Renal cortical epithelial cell (primary cell): ENCODE results near the gene TNRC6A. TPM values are rescaled to one million over a fixed set of nuclear protein-coding genes. Genes with fewer than 3 reads are reported as not detected.
"Not testable (repeated sequence)": the region's sequence is repeated elsewhere in the genome, so short reads cannot be mapped to it uniquely, and the experiment has no call there.

Experiments
- DNase-seq: peaks from one replicate; pipeline ENCODE4 v3.0.0-alpha.2; 2011; ENCODE audit warnings: low read depth
- total RNA-seq: library from RNA; depleted of rRNA; stranded (reverse); fragments of >200 nt; gene quantifications from 2 replicates; pipeline ENCODE4 v1.2.3, GENCODE V29; 2014

TNRC6A gene
- total RNA-seq, 1 donor from 2014 or later = 34.1 TPM

GRCh38 chr16:24728011-24728410, 1.4 kb upstream of the TNRC6A start:
- no peak for DNase-seq

GRCh38 chr16:24728891-24729242, 584 bp upstream of the TNRC6A start:
- no peak for DNase-seq

- peak; percentile 59 for DNase-seq
Observed at GRCh38 chr16:24729951-24730815, 732 bp downstream of the TNRC6A start.

DNA sequence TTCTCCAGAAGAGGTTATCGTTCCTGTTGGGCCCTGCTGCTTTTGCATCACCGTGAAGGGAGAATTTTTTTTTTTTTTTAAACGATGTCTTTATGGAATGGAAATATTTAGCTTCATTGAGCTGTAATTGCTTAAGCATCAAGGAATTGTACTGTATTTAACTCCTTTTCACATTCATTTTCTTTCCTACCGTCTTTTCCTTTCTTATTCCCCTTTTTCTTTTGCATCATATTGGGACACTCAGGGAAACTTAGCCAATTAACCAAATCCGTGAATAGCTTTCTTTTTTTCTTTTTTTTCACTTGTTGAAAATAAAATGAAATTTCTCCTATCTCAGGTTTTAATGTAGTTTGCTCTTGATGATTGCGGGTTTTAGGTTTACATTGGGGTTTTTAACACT, 1.5 kb downstream of the TNRC6A start:
- DNase-seq = no peak

DNA sequence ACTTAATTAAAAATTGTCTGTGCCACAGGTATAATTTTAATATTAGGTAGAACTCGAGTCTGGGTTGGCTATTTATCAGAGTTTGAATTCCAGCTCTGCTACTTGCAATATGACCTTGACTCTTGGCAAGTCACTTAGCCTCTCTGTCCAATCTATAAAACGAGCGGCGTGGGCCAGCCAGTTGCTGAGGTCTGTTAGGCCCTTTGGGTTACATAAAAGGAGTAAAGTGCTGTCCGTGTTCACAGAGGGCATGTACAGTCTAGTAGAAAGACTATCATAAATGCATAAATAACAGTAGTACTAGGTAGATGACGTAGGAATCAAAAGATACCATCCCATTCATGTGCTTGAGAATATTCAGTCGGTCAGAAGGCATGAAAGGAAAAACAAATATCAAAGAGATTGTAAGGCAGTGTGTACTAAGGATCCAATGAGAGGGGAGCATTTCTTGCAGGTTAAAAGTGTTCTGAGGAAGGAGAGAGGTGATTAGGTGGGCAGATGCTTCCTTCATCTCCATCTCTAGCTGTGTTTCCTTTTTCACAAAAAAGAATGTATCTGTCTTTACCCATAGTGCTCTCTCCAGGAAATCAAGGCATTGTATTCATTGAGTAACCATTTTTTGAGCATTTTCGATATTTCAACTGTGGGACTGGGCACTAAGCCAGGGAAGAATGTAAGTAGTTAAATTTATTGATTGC, 2.4 kb downstream of the TNRC6A start:
- DNase-seq = no peak

DNA sequence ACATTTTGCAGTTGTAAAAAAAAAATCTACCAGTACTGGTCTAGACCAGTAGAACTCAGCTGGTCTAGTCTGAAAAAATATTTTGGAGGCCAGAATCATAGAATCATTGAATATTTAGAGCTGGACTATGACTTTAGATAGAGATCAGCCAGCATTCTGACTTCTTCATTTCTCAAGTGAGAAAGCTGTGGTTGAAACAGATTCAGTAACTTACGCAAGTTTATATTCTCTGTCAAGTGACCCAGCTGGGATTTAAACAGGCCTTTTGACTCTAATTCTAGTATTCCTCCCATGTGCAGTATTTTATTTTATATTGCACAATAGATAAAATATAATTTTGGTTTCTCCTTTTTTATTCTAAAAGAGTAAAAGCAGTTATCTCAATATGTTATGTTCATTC, 4.9 kb downstream of the TNRC6A start:
- no peak for DNase-seq

DNA sequence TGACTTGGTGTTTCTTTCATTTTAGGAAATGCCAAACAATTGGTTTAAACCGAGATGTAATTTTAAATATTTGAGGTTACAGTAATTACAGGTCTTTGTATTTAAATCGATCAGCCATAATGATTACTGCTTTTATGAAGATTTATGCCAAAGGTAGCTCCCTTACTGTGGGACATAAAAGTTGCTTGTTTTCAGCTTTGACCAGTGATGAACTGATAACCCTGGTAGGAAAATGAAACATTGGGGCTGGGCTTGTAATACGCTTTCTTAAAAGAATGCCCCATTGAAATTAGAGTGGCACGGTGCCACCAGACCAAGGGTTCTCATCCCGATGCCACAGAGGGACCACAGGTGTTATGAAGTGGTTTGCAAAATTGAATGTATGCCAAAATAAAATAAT, 7.3 kb downstream of the TNRC6A start:
- DNase-seq = no peak

- peak; percentile 80 for DNase-seq
Observed at GRCh38 chr16:24737391-24737871, 8.0 kb downstream of the TNRC6A start.

DNA sequence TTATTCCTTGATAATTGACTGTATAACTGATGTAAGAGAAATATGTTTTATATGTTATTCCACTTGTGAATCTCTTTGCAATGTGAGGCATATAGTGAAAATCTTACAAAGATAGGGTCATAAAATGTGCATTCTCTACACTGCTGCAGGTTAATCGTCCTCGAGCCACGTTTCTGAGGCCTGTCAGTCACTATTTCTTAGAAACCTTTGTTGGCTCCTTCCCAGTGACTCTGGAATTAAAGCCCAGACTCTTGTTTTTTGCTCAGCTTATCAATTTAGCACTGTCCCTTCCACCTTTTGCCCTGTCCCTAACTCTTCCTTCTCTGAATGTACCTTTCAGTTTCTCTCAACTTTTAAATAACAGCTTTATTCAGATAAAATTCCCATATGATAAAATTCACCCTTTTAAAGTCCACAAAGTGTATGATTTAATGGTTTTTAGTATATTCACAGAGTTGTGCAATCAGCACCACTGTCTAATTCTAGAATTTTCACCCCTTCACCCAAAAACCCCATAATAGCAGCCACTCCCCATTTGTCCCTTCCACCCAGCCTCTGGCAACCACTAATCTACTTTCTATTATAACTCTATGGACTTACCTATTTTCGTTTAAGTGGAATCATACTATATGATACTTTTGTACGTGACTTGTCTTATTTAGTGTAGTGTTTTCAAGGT, 8.6 kb downstream of the TNRC6A start:
- DNase-seq = no peak

DNA sequence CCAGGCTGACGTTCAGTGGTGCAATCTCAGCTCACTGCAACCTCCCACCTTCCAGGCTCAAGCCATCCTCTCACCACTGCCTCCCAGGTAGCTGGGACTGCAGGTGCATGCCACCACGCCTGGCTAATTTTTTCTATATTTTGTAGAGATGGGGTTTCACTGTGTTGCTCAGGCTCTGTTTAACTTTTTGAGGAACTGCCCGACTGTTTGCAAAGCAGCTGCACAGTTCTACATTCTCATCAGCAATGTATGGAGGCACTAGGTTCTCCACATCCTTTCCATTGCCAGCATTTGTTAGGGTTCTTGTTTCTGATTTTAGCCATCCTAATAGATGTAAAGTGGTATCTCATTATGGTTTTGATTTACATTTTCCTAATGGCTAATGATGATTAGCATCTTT, 9.4 kb downstream of the TNRC6A start:
- no peak for DNase-seq

DNA sequence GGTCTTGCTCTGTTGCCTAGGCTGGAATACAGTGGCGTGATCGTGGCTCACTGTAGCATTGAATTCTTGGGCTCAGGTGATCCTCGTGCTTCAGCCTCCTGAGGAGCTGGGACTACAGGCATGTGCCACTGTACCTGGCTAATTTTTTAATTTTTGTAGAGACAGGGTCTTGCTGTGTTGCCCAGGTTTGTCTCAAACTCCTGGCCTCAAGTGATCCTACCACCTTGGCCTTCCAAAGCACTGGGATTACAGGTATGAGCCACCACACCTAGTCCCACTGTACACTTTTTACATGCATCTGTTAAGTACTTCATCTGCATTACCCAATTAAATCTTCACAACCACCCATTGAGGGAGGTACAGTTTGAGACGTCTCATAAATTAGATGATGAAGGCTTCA, 12.4 kb downstream of the TNRC6A start:
- DNase-seq = no peak

DNA sequence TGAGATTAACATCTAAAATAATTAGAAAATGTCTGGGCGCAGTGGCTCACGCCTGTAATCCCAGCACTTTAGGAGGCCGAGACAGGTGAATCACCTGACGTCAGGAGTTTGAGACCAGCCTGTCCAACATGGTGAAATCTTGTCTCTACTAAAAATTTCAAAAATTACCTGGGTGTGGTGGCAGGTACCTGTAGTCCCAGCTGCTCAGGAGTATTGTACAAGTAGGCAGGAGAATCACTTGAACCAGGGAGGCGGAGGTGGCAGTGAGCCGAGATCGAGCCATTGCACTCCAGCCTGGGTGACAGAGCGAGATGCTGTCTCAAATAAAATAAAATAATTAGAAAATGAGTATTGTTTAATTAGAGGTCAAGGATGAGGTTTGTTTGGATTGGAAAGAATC, 13.2 kb downstream of the TNRC6A start:
- DNase-seq = not testable (repeated sequence)

DNA sequence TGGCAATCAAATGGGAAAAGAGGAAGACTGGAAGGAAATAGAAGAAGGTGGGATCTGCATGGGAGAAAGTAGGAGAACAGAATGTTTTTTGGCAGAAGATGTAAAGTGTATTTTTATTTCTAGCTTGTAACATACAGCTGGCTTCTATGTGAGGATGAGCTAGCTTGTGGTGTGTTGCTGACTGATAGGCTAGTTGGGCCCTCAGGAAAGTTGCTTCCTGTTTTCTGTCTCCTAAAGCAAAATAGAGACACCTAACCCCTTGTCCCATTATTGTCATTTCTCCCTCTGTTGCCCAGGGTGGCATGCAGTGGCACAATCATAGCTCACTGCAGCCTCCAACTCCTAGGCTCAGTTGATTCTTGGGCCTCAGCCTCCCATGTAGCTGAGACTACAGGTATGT, 15.9 kb downstream of the TNRC6A start:
- no peak for DNase-seq

DNA sequence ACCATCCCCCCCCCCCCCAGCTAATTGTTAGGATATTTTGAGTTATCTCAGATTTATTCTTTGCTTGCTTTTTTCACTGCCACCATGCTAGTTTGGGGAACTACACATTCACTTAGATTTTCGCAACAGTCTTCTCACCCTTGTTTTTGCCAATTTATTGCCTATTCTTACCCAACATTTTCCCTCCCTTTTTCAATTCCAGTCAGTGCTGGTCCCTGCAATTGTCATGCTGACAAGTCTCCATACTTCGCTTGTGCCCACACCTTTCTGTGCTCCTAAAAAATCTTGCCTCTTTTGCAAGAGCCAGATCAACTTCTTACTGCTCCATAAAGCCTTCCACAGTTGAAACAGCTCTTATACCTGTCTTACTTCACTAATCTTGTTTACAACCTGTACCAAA, 16.3 kb downstream of the TNRC6A start:
- DNase-seq = no peak

DNA sequence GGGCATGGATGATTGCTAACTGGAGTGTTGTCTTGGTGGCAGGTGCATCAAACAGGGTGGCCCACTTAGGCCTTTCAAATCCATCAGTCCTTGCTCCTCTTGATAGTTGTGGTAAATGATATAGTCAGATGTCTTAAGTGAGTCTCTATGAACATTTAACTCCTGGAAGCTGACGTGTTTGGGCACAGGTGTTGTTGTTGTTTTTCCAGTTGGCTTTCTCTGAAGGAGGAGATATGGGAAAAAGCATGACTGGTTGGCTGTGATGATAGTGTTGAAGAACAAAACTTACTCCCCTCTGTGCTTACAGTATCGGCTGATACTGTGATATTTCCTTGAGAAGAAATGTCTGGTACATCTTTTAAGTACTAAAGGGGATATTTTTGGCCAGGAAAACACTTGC, 18.0 kb downstream of the TNRC6A start:
- no peak for DNase-seq

- peak; percentile 98 for DNase-seq
Observed at GRCh38 chr16:24748242-24748641, 18.8 kb downstream of the TNRC6A start.

DNA sequence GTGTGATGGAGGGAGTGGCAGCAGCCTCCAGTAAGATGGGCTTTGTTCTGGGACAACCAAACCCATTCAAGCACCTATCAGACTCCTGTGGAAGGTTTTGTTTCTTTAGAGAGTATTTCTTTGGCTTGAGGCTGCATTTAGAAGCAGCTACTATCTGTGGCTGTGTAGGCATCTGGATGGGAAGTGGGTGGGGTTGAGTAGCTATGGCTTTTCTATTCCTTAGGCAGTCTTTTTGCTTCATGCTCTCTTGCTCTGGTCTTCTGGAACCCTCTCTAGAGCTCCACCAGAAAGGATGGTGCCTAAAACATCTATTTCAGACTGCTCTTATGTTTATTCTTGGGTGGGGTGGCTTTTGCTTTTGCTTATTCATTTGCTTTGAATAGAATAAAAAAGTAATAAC, 19.9 kb downstream of the TNRC6A start:
- no peak for DNase-seq

- not testable (repeated sequence) for DNase-seq
Observed at GRCh38 chr16:24749872-24750271, 20.4 kb downstream of the TNRC6A start.

DNA sequence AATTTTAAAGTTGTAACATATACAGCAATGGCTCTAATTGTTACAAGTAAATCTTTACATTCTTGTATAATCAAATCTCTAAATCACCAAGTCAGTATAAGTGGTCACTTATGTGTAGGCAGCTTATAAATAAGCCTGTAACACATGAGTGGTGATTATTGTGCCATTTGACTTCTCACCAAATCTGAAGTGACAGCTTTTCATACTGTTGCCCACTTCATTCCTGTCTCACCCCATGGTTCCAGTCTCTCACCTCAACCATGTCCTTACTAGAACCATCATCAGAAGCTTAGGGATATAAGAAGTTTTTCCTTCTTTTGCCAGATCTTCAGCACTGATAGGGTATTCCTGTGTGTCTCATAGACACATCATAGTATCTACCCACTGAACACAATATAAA, 23.5 kb downstream of the TNRC6A start:
- DNase-seq = no peak

GRCh38 chr16:24753437-24753836, 24.0 kb downstream of the TNRC6A start:
- no peak for DNase-seq

DNA sequence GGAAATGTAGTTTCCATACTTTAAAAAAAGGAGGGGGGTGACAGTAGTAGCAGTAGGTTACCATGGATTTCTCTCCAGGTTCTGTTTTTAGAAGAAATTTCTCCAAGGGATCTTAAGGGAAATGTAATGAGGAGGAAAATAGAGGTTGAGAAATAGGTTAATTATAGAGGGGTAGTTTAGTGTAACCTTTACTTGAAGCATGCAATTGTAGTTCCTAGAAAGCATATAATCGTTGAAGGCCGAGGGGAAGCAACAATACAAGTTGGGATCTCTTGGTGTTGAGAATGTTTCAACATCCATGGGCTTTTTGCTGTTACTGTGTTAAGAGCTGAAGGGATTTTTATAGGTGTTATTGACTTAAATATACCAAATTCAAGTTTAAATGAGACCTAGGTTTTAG, 25.1 kb downstream of the TNRC6A start:
- DNase-seq = no peak

DNA sequence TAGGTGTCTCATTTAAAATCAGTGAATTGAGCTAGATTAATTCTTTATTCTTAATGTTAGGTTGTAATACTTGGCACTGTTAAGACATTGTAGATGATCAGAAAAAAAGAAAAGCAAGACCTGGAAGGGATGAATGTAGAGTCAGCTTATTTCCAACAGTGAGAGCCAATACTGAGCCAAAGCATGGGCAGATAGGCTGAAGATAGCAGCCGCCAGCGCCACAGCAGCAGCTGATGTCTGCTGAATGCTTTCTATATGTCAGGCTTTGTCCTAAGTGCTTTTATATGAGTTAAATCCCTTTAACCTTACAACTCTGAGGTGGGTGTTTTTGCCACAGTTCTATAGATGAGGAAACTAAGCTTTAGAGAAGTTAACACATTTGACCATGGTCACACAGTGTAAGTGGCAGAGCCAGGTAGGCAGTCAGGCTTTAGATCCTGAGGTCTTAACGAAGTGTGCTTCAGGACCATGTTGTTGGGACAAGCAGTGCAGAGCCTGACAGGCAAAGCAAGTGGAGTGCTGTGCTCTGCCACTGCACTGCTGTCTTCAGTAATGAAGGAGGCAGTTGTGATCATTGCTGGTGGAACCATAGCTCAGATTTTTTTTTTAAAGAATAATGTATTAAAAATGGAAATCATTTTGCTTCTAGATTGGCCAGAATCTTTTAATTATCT, 25.9 kb downstream of the TNRC6A start:
- DNase-seq = no peak
